GM19467 (cell line): ENCODE measurements around the gene FMO5.
"Not testable (repeated sequence)": the region's sequence is repeated elsewhere in the genome, so short reads cannot be mapped to it uniquely, and the experiment has no call there.

Experiments used
- ATAC-seq: cut with Tn5 transposase; IDR thresholded peaks from one replicate; pipeline ENCODE4 v1.9.1; 2021; ENCODE audit warnings: mild to moderate bottlenecking, moderate library complexity; ENCODE audit not compliant: unreplicated experiment

Gene FMO5

GRCh38 chr1:147225193-147225730 is at the start of gene FMO5:
Gene FMO5 (minus strand): TSS chr1:147225339. CDS start chr1:147225029, 310 bp downstream.
- peak; percentile 79 for ATAC-seq

GRCh38 chr1:147273409-147274336 is 48.5 kb upstream of the FMO5 start:
- ATAC-seq = no peak

DNA sequence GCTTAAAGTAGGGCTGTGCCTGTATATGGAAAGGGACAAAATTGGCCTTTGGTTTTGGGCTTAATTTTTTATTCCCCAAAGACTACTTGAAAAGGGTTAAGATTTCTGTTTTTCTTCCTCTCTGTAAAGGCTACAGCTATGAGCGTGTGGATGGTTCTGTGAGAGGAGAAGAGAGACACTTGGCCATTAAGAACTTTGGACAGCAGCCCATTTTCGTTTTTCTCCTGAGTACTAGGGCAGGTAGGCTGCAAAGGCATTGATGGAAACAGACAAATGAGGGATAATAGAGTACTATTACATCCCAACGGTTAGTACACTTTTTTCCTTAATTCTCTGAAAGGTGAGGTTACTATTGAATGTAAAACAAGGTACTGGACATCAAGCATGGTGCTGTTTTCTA is 46.9 kb upstream of the FMO5 start:
- no peak for ATAC-seq

DNA sequence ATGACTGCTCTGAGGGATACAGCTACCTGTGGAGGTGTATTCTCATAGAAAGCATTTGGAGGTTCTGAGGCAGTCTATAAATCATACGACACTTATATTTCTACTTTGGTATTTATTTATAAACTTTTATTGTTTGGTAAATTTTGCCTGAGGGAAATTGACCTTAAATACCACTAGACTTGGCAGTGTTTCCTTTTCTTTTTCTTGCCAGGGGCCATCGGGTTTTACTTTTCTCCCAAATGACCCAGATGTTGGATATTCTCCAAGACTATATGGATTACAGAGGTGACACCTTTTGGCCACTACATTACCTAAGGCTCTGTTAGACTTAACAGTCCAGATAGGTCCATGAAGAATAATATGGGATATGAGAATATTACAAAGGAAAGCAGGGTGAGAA is 45.6 kb upstream of the FMO5 start:
- ATAC-seq = no peak

DNA sequence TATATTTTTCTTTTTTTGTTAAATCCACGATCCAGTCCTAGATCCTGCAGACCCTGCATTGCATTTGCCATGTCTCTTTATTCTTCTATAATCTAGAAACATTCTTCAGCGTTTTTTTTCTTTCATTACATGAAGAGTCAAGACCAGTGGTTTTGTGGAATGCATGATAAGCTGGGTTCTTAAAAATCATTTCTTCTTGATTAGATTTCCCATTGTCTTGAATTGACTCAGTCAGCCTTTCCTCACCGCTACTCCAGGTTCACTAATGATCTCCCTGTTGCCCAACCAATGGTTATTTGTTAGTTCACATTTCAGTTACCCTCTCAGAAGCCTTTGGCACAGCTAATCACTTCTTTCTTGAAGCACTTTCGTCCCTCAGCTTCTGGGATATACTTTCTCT is 42.6 kb upstream of the FMO5 start:
- no peak for ATAC-seq

- no peak for ATAC-seq
These were observed 41.2 kb upstream of the FMO5 start for GRCh38 chr1:147266381-147266780.

DNA sequence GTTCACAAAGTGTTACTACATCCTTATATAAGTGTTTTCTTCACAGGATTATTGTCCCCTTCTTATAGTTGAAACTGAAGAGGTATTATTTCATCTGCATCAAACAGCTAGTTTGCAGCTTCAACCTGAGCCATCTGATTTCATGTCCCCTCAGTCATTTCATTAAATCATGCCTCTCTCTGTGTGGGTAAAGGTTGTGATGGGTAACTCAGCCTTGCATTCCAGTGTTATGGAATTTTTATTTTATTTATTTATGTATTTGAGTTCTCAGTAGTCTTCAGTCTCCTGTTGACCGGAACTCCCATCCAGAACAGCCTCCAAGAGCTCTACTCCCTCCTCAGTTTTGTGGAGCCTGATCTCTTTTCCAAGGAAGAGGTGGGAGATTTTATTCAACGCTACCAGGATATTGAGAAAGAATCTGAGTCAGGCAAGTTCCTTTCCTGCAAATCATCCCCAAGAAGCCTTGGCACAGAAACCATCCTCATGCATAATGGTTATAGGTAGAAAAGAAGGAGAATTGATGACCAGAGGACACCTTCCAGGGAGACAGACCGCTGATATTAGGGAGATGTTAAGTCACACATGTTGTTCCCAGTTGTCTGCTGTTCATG is 39.1 kb upstream of the FMO5 start:
- no peak for ATAC-seq

- no peak for ATAC-seq
These were observed 35.8 kb upstream of the FMO5 start for GRCh38 chr1:147260956-147261355.

GRCh38 chr1:147252540-147252939 is 27.4 kb upstream of the FMO5 start:
- ATAC-seq = no peak

GRCh38 chr1:147247656-147248238 is 22.6 kb upstream of the FMO5 start:
- ATAC-seq = no peak

- ATAC-seq = no peak
These were observed 21.9 kb upstream of the FMO5 start for GRCh38 chr1:147246910-147247655.

- no peak for ATAC-seq
These were observed 21.0 kb upstream of the FMO5 start for GRCh38 chr1:147246044-147246690.

DNA sequence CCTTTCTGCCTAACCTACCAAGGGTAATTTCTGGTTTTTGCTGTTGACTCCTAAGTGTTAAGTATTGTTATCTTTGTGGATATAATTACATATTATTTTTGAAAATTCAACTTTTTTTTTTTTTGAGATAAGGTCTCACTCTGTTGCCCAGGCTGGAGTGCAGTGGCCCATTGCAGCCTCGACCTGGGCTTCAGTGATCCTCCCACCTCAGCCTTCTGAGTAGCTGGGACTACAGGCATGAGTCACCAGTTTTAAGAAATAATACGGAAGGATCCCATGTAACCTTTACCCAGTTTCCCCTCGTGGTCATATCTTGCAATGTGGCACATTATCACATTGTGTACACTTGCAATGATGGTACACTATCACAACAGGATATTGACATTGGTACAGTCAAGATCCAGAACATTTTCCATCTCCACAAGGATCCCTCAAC is 20.5 kb upstream of the FMO5 start:
- ATAC-seq = no peak

GRCh38 chr1:147245129-147245528 is 20.0 kb upstream of the FMO5 start:
- ATAC-seq = no peak

- no peak for ATAC-seq
These were observed 18.7 kb upstream of the FMO5 start for GRCh38 chr1:147243841-147244240.

- peak; percentile 13 for ATAC-seq
These were observed 18.1 kb upstream of the FMO5 start for GRCh38 chr1:147243228-147243685.

DNA sequence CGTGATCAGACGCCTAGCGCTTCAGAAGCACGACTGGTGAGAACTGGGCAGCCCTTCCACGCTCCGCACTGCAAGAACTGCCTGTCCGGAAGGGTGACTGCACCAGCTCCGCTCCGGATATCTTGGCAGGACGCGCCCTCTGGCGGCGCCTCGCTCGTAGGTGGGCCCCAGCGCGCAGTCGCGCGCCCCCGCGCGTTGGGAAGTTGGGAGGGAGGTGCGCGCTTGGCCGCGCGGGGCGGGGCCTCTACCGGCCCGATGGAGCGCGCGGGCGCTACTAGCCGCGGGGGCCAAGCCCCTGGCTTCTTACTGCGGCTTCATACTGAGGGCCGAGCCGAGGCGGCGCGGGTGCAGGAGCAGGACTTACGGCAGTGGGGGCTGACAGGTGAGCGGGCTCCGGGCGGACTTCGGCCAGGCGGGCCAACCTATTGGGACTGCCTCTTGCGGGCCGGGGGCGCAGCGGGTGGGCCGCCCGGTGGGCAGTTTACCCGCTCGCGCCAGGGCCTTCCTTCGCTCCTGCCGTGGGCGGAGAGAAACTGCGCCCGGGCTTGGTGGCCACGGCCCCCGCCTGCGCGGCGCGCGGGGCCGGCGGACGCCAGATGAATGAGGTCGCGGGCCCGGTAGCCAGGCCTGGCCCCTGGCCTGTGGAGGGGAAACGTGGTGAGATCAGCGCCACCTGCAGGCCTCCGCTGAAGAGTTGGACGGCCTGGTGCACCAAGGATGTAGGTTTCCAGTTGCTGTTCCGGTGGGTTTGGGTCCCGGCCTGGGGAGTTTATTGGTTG is 17.5 kb upstream of the FMO5 start, which contains the start of gene CHD1L:
CHD1L (plus strand) TSS at position 236 of the 779 bp plus-strand sequence; CDS start at position 256, 20 bp downstream.
- ATAC-seq = peak; percentile 86

DNA sequence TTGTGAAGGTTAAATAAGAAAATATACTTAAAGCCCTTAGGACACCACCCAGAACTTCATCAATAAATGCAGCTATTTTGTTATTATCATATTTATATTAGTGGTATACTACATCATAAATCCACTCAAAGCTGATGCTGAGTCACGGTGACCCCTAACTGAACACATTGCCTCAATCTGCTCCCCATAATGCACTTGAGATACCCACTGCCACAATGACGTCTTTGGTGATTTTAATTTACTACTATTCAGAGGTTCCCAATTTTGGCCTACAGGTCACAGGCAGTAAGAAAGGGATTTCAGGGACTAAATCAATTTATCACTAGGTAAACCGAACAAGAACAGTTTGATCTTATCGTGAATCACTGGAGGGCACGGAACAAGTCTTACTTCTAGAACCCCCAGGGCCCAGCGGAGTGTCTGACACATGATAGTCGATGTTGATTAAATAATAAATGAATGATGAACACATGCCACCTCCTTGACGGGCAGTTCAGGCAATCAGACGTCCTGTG is 16.9 kb upstream of the FMO5 start:
- ATAC-seq = no peak

- not testable (repeated sequence) for ATAC-seq
These were observed 15.1 kb upstream of the FMO5 start for GRCh38 chr1:147240131-147240721.
